ENCODE results near the gene FGF12.
A peak's percentile ranks its signal among the peaks of the same experiment; 100 is the strongest.

Gene FGF12

DNA sequence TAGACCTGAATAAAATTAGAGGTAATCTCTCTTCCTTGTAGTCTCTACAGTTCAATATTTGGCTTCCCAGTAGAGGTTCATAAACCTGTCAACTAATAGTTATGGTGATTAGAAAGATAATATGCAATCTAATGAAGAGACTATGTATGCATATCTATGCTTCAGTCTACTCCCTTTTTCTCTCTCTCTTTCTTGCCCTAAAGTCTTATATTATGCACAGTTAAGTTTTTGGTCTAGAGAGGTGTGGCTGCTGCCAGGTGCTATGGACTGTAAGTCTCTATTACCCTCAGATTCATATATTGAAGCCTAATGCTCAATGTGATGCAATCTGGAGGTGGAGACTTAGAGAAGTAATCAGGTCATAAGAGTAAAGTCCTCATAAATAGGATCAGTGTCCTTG is 413.7 kb downstream of the FGF12 start:
- TF ChIP-seq JUND (IDR thresholded peaks at IDR 0.05; ENCODE audit: low read depth) = no peak
- no peak for DNase-seq (ENCODE audit: low read depth in 1 of 2, low spot score in 1 of 2)
- in situ Hi-C loops (cut with HindIII; ENCODE audit: low pct_unique_long_range_greater_than_20kb, low sequenced_read_pairs) = no loop called here

DNA sequence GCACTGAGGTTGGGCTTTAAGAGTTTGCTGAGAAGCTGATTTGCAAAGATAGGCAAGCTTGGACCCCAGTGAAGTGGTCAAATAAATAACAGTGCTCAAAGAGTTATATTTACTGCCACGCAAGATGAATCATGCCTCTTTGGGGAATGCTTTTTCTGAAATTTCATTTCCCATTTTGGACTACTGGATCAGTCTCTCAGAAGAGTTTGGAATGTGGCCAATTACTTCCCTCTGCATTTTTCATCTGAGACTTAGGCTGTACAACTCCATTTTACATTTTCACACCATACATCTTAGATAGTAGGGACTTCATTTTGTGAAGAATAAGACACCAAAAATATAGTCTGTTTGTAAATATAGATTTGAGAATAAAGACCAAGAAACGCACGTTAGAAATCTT is 419.7 kb downstream of the FGF12 start:
- no peak for TF ChIP-seq JUND (IDR thresholded peaks at IDR 0.05; ENCODE audit: low read depth)
- in situ Hi-C loops (cut with HindIII; ENCODE audit: low pct_unique_long_range_greater_than_20kb, low sequenced_read_pairs) = no loop called here

DNA sequence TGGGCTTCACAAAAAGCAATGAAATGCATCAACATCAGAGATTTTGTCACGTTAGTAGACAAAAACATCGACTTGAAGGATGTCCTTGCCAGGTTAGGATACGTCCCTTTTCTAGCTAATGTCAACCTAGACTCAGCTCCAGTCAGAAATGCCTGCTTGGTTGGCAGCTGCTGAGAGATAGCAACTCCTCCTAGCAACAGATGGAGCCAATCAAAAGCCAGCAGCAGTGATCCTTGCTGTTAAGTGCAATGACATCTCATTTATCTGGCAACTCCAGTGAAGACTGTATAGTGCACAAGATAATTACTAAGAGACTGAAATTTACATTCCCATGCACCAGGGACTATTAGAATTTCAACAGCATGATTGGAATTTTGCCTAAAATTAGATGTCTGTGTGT is 424.1 kb downstream of the FGF12 start:
- in situ Hi-C loops (cut with HindIII; ENCODE audit: low pct_unique_long_range_greater_than_20kb, low sequenced_read_pairs) = no loop called here
- DNase-seq (ENCODE audit: low read depth in 1 of 2, low spot score in 1 of 2) = peak in 1 of 2 experiments; percentile 27
- no peak for TF ChIP-seq JUND (IDR thresholded peaks at IDR 0.05; ENCODE audit: low read depth)

More for the DNA sequence above, 419.7 kb downstream of the FGF12 start:
- DNase-seq (ENCODE audit: low read depth in 1 of 2, low spot score in 1 of 2) = no peak

DNA sequence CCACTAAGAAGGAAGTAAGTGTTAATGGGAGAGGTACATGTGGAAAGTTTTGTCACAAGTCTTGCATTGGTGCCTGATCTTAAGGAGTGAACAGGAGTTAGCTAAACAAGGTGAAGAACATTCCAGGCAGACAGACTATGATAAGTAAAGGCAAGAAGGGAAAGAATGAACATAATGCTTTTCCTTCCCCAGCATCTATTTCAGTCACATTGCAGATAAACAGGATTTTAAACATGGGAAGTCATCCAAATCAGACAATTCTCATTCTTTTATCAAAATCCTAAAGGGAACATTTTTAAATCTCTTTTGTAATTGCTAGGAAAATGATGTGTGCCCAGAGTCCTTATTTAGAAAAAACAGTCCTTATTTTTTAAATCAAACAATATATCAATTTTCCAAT is 424.6 kb downstream of the FGF12 start:
- DNase-seq (ENCODE audit: low read depth in 1 of 2, low spot score in 1 of 2) = no peak
- TF ChIP-seq JUND (IDR thresholded peaks at IDR 0.05; ENCODE audit: low read depth) = no peak
- in situ Hi-C loops (cut with HindIII; ENCODE audit: low pct_unique_long_range_greater_than_20kb, low sequenced_read_pairs) = no loop called here

DNA sequence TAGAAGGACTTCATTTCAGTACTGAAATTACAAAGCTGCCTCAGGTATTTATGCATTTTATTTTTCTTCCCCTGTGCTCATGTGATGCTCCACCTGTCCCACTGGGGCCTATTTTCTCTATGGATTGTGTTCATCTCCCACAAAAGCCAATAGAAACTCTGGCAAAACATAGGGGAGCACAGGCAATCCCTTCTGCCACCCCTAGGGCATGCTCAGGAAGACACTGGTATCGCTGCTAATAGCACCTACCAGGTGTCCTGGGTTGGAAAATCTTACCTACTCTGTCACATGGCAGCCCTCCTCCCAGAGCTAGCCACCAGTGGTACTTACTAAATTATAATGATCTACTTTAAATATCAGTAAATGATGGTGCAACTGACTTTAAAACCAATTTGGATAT is 427.4 kb downstream of the FGF12 start:
- in situ Hi-C loops (cut with HindIII; ENCODE audit: low pct_unique_long_range_greater_than_20kb, low sequenced_read_pairs) = no loop called here
- TF ChIP-seq JUND (IDR thresholded peaks at IDR 0.05; ENCODE audit: low read depth) = no peak
- DNase-seq (ENCODE audit: low read depth in 1 of 2, low spot score in 1 of 2) = no peak

DNA sequence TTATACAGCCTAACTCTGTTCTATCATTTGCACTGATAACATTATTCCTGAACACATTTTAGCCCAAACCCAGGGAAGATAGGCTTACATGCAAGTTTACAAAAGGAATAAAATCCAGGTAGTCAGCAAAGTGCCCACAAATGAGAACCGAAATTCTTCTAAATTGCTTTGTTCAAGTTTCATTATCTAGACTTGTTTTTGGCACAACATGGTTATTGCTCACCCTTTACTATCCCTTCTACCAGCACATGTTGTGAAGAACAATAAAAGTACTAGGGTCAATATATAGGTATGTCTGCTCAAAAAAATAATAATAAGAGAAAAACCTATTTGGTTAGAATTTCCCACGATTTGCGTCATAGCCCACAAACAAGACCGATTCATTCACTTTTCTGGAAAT is 430.5 kb downstream of the FGF12 start:
- TF ChIP-seq JUND (IDR thresholded peaks at IDR 0.05; ENCODE audit: low read depth) = no peak
- DNase-seq (ENCODE audit: low read depth in 1 of 2, low spot score in 1 of 2) = no peak
- in situ Hi-C loops (cut with HindIII; ENCODE audit: low pct_unique_long_range_greater_than_20kb, low sequenced_read_pairs) = no loop called here

DNA sequence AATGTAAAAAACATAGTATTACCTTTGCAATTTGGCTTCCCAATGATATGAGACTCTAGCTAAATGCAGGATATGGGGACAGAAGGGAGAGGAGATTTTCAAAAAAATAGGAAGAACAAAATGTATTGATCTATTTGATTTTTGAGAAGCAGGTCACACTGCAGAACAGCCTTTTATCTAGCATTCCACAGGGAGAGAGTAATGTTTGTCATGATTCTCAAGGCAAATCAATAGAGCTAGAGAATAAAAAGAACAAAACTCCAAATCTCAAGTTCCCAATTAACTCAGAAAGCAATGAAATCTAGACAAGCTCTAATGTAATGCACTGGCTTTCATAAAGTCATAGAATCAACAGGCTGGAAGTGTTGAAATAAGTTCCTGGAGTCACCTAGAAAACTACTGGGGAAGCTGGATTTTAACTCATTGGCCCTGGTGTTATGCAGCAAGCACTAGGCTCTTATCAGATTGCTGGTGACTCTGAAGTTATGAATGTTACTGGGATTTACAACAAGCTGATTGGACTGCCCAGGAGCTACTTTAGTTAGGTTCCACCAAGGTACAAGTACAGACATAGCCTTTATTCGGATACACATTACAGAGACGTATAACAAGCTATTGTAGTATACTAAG is 442.8 kb downstream of the FGF12 start:
- TF ChIP-seq JUND (IDR thresholded peaks at IDR 0.05; ENCODE audit: low read depth) = no peak
- no peak for DNase-seq (ENCODE audit: low read depth in 1 of 2, low spot score in 1 of 2)
- in situ Hi-C loops (cut with HindIII; ENCODE audit: low pct_unique_long_range_greater_than_20kb, low sequenced_read_pairs) = no loop called here

DNA sequence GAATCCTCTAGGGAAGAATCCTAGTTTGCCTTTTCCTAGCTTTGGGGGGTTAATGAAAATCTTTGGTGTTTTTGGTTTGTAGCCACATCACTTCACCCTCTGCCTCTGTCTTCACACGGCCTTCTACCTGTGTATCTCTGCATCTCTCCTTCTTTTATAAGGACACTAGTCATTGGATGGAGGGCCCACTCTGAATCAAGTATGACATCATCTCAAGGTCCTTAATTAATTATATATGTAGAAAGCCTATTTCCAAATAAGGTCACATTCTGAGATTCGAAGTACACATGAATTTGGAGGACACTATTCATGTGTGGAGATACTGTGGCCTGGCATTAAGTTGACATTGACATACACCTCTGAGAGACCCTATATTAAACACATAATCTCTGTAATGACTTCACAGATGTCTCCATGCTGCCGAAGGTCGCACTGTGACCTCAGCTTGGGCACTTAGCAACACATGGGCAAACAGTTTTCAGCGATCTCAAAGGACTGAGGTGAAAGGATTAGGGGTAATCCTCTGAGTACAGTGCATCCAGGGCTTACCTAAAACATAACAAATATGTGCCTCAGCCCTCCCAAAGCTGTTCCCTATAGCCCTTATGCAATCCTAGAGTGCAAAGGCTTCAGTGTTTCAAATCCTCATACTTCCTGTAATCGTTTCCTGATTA is 446.0 kb downstream of the FGF12 start:
- DNase-seq (ENCODE audit: low read depth in 1 of 2, low spot score in 1 of 2) = no peak
- in situ Hi-C loops (cut with HindIII; ENCODE audit: low pct_unique_long_range_greater_than_20kb, low sequenced_read_pairs) = no loop called here
- no peak for TF ChIP-seq JUND (IDR thresholded peaks at IDR 0.05; ENCODE audit: low read depth)

DNA sequence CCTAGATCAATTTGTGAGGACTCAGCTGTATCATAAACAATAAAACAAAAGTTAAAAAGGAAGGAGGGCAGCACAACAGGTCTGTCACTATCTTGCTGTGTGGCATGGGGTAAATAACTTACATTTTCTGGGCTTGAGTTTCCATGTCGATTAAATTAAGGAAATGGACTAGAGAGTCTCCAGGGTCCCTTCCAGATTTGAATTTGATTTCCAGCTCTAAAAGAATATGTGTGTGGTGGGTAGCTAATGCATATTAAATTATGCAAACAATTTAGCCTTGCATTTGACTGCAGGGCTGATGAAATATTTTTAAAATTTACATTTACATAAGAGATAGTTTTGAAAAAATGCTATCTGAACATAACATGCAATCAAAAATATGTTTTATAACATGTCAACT is 447.7 kb downstream of the FGF12 start:
- DNase-seq (ENCODE audit: low read depth in 1 of 2, low spot score in 1 of 2) = no peak
- in situ Hi-C loops (cut with HindIII; ENCODE audit: low pct_unique_long_range_greater_than_20kb, low sequenced_read_pairs) = no loop called here
- TF ChIP-seq JUND (IDR thresholded peaks at IDR 0.05; ENCODE audit: low read depth) = no peak

DNA sequence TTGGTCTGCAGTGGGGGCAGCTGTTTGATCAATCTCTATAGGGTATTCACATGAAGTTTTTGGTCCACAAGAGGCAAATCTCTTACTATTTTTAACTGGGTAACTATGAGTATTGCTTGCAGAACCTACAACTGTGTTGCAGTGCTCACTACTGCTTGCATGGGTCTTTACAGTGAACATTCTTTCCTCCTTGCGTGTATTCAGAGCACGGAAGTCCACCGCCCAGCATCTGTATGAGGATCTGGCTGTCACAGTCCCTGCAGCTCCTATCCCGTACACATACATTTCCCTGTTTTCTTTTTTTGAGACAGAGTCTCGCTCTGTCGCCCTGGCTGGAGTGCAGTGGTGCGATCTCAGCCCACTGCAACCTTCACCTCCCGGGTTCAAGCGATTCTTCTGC is 449.9 kb downstream of the FGF12 start:
- no peak for TF ChIP-seq JUND (IDR thresholded peaks at IDR 0.05; ENCODE audit: low read depth)
- DNase-seq (ENCODE audit: low read depth in 1 of 2, low spot score in 1 of 2) = no peak
- in situ Hi-C loops (cut with HindIII; ENCODE audit: low pct_unique_long_range_greater_than_20kb, low sequenced_read_pairs) = no loop called here

DNA sequence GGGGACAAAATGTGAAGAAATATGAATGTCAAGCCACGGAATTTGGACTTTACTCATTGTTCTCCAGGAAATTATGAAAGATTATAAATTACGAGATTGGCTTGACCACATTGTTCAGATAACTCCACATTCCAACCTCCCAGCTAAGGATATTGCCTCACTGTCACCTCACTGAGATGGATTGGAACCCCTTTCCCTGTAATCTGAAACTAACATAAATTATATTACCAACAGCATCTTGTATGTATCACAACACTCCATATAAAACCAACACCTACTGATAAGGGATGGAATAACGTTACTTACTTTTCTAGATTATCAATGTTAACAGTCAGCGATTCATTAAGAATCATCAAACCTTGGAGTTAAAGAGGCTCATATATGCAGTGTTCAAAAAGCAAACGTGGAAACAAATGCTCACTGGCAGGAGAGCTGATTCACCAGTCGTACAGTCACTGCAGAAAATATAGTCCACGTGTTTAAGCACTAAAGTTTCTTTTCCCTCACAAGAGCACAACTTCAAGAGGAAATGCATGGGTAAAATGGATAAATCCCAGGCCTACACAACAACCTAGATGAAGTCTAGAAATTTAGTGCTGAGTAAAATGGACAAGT is 451.5 kb downstream of the FGF12 start:
- no peak for TF ChIP-seq JUND (IDR thresholded peaks at IDR 0.05; ENCODE audit: low read depth)
- DNase-seq (ENCODE audit: low read depth in 1 of 2, low spot score in 1 of 2) = no peak
- in situ Hi-C loops (cut with HindIII; ENCODE audit: low pct_unique_long_range_greater_than_20kb, low sequenced_read_pairs) = no loop called here

DNA sequence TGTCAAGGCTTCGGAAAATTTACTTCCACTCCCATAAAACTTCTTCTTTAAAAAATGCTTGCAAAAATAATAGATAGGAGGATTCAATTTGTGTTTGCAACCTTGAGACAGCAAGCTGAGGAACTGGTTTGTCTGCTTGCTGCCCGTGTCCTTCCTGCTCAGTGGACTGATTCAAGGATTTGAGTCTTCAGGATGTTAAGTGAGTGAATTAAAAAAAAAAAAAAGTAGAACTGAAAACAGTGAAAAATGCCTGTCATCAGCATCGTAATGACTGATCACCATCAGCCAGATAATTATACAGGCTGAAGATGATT is 453.7 kb downstream of the FGF12 start:
- in situ Hi-C loops (cut with HindIII; ENCODE audit: low pct_unique_long_range_greater_than_20kb, low sequenced_read_pairs) = no loop called here
- peak; percentile 26 to 89 for DNase-seq (ENCODE audit: low read depth in 1 of 2, low spot score in 1 of 2)
- TF ChIP-seq JUND (IDR thresholded peaks at IDR 0.05; ENCODE audit: low read depth) = no peak

DNA sequence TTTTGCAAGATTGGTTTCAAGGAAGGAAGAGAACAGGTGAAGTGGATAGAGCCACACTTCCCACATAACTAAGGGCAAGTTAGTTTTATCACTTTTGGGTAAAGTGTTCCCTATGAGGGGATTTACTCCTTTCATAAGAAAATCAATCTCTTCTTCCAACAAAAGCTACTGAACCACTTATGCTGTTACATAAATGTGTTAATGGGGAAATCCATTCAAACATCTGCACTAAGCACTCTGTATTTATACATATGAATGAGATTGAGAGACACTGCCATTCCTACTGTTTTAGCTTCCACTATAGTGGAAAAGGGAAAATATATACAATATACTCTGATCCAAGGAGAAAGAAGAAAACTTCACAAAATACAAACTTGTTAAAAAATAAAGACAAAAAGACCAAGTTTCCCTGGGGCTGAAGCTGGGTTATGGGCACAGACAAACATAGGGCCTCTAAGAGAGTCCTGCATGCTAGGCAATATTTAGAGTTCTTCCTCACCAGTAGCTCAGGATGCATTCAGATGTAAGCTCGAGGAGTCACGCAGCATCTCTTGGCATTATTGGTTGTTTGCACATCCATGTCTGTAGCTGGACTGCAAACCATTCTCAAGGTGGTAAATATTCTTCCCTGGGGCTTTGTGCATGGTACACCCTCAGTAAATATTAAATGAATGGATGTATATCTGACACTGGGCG is 454.2 kb downstream of the FGF12 start:
- no peak for DNase-seq (ENCODE audit: low read depth in 1 of 2, low spot score in 1 of 2)
- TF ChIP-seq JUND (IDR thresholded peaks at IDR 0.05; ENCODE audit: low read depth) = no peak
- in situ Hi-C loops (cut with HindIII; ENCODE audit: low pct_unique_long_range_greater_than_20kb, low sequenced_read_pairs) = no loop called here
